GM21367 (cell line): ENCODE results near the gene SLC2A2.
A peak's percentile ranks its signal among the peaks of the same experiment; 100 is the strongest.
"Not testable (repeated sequence)": the region's sequence is repeated elsewhere in the genome, so short reads cannot be mapped to it uniquely, and the experiment has no call there.

ENCODE experiments used
- ATAC-seq: cut with Tn5 transposase; IDR thresholded peaks from one replicate; pipeline ENCODE4 v1.9.1; 2021; ENCODE audit not compliant: unreplicated experiment

The SLC2A2 gene

DNA sequence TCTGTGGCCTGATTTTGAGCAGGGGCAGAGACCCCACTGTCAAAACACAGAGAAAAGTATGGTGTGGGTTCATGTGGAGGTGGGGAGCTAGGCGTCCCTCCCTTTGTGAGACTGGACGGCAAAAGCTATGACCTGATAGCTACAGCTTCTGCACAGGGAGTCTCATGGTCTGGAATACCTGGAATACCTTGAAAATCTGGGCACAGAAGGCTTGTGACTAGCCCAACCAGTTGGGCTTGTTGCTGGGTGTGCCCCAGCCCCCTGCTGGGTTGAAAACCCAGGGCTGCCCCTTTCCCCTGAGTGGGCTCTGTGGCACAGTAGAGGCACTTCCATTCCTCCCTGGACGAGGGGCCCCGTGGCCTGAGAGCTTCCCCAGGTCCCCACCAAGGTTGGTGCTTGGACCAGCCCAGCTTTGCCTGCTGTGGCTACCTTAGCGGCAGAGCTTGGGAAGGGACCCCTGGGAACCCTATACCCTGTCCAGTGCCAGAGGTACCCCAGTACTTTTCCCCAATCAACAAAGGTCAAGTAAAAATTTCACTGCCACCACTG lies 37.3 kb downstream of the SLC2A2 start:
- ATAC-seq: no peak

DNA sequence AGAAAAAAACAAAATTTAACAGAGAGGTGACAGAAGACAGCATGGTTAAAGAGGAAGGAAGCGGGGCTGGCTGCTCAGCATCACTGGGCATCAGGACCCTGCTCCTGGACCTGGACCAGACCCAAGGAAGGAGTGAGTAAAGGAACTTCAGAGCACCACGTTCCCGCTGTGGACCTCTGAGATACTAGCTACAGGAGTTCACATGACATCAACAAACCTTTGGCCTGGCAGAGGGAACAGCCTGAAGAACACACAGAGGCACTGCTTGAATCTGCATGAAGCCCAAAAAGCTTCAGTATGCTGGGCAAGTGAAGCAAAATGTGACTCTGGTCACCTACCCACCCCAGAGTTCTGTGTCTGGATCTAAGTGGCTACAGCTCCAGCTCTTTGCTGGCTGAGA lies 38.1 kb downstream of the SLC2A2 start:
- ATAC-seq: no peak

DNA sequence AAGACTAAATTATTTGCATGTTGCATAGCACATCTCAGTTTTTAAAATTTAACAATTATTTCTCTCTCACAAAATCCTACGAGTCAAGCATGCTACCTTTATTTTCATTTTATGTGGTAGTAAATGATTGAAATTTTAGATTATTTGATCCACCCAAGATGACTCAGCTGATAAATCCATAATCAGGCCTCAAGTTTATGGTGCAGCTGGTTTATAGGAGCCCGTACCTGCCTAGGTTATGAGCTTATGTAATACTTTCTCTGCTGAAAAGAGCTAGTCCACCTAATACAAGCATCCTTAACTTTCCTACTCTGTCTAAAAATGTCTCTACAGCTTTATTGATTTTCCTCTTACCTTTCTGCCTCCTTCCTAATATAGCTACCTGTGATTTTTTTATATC lies 41.2 kb downstream of the SLC2A2 start:
- no peak for ATAC-seq

DNA sequence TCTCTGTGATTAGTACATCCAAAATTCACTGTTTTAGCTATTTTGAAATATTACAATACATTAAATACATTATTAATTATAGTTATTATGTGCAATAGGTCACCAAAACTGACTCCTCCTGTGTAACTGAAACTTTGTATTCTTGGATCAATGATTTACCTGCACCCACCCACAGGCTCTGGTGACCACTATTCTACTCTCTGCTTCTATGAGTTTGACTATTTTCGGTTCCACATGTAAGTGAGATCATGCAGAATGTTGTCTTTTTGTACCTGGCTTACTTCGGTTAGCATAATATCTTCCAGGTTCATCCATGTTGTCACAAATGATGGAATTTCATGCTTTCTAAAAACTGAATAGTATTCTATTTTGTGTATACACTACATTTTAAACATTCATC lies 43.8 kb downstream of the SLC2A2 start:
- peak; percentile 91 for ATAC-seq

DNA sequence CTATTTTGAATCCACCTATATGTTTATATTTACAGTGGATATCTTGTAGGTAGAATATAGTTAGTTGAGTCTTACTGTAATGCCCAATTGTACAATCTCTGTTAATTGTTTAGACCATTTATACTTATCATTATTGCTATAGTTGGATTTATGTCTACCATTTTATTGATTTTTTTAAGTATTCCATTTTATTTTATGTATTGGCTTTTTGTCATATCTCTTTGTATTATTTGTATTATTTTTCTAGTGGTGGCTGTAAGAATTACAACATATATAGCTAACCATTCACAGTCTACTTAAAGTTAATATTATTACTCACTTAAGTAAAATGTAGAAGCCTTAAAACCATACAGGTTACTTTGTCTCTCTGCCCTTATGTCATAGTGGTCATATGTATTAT lies 46.1 kb downstream of the SLC2A2 start:
- no peak for ATAC-seq

DNA sequence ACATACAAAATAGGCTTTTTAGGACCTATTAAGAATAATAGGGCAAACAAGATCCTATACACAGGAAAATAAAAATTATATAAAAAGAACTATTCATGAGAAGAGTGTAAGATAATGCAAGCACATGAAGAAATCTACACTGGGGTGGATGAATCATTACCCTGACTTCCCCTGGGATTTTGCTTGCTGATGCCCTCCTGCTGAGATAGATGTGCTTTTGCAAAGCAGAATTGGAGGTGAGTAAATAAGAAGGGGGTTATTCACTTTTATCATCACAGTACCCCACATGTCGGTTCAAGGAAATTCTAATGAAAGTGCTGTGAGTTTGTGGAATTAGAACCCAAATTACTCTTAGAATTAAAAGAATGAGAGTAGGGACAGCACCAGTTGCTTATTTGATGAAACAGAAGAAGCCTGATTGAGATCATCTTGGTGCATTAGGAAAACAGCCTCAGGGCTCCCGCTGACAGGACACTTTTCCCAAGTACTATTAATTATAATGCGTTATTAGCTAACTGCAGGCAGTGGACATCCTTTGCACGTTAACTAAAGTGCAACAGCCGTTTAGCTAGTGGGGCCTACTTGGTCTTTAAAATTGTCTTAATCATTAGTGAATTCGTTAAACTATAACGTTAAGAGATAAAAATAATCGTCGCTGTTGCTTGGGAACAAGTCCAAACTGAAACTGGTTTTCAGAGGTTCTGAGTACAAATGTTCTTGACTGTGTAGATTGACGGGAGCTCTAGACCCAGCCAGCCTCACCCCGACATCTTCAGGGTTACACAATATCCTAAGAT lies 48.4 kb downstream of the SLC2A2 start:
- ATAC-seq: no peak

DNA sequence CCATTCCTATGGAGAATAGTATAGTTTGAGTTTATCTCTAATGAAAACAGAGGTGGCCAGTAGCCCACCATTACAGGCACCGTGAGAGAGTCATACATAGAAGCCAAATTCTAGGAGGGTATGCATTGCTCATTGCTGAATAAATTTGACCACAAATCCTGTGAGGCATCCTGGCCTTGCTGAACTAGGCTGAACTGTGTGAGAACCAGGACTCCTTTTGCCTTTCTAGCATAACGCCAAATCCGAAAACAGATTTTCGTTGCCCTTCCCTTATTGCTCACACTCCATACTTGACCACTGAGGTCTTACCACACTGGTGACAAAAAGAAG lies 50.4 kb downstream of the SLC2A2 start:
- no peak for ATAC-seq

DNA sequence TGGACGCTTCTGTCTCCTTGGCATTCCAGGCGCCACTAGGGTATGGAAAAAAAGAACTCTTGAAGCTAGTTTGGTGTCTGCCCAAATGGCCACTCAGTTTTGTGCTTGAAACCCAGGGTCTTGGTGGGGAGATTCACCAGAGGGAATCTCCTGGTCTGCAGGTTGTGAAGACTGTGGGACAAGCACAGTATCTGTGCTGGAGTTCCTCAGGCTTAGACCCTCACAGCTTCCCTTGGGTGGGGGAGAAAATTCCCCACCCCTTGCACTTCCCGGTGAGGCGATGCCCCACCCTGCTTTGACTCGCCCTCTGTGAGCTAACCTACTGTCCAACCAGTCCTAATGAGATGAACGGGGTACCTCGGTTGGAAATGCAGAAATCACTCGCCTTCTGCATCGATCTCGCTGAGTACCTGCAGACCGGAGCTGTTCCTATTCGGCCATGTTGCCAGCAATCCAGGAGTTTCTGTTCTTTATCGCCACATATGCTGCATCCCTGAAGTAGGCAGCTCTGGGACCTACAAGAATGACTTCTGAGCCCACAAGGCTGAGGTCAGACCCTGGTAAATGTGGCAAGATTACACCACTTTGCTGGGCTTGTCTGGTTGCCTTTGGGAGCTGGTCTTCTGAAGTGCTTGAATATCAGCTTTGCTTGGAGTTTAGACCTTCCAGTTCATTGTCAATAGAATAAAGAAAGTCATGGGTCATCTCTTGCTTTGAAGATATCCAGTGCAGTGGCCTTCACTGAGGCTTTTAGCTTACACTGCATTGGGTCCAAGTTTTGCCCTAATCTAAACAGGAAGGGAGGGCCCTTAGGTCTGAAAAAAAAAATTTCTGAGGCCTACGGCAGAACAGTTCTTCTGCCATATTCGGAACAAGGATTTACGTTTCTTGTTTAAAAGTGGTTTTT lies 51.0 kb downstream of the SLC2A2 start:
- no peak for ATAC-seq

DNA sequence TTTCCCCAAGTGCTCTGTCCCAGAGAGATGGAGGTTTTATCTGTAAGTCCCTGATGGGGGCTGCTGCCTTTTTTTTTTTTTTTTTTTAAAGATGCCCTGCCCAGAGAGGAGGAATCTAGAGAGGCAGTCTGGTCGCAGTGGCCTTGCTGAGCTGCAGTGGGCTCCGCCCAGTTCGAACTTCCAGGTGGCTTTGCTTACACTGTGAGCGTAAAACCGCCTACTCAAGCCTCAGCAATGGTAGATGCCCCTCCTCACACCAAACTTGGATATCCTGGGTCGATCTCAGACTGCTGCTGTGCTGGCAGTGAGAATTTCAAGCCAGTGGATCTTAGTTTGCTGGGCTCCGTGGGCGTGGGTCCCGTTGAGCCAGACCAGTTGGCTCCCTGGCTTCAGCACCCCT lies 51.6 kb downstream of the SLC2A2 start:
- no peak for ATAC-seq

DNA sequence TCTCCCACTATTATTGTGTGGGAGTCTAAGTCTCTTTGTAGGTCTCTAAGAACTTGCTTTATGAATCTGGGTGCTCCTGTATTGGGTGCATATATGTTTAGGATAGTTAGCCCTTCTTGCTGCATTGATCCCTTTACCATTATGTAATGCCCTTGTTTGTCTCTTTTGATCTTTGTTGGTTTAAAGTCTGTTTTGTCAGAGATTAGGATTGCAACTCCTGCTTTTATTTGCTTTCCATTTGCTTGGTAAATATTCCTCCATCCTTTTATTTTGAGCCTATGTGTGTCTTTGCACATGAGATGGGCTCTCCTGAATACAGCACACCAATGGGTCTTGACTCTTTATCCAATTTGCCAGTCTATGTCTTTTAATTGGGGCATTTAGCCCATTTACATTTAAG lies 53.6 kb downstream of the SLC2A2 start:
- ATAC-seq: not testable (repeated sequence)

DNA sequence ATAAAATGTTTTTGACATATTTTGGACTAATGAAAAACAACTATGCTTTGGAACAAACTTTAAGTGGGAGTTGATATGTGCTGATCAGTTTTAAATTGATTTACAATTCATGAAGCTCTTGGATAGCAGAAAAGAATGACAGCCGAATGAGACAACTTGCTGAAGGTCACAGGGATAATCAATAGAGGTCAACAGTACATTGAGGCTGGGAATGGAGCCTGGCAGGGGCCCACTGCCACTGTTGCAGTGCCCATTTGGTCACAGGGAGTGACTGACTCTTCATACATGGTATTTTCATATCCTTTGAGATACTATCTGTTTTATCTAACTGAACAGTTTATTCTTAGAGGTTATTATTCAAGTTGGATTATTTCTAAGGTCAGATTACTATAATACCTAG lies 59.4 kb downstream of the SLC2A2 start:
- ATAC-seq: no peak

DNA sequence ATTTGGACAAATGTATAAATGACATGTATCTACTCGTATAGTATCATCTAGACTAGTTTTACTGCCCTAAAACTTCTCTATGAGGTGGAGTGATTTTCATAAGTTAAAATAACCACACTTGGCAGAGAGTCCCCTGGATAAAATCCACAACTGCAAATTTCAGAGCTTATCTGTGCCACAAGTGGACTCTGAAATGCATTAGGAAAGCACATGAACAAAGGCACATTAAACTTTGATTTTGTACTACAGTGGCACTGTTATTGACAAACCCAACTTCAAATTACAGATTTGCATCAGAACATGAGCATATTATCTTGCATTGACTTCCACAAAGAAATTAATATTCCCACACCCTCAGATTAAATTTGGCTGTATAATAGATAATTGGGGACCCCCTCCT lies 60.0 kb downstream of the SLC2A2 start:
- ATAC-seq: no peak

DNA sequence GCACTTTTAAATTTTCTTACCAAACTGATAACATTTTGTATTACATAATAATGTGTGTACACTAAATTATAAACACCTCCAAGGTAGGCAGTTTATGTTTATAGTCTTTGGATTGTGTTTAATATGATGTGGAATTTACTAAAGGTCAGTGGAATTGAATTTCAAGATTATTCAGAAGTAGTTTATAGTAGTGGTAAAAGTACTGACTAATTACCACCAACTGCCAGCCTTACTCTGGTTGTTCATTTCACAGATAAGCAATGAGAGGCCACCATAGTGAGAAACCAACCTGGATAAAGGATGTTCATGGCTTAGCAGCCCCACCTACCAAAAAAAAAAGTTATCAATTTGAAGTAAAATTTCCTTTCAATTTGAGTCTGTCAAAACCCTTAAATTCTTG lies 64.1 kb downstream of the SLC2A2 start:
- no peak for ATAC-seq

DNA sequence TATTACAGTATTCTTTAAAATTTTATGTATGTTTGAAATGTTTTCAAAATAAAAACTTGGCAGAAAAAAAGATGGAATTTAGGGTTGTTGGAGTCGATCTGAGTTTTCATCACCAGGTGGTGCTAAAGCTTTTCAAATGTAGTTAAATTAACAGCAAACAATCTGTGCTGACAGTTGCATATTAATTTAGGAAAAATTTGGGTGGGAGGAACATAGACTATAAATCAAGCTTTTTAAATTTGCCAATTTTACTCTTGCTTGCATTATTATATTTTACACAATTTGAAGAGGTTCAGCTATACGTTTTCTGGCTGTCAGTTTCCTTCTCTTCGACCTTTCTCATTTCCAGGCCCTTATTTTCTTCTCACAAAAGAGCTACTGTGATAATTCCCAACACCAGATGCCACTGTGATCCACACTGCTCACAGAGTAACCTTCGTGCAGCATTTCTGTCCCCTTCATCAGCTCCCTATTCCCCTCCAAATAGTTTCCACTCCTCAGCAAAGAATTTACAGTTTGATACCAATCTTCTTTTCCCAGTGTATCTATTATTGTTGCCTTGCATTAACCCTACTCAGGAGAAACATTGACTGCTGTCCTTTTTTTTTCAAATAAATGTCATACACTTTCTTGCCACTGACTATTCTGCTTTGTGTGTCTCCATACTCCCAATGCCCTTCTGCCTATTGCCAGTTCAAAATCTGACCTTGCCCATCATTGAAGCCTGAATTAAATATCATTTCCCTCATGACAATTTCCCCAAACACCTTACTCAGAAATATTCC lies 64.7 kb downstream of the SLC2A2 start:
- no peak for ATAC-seq

DNA sequence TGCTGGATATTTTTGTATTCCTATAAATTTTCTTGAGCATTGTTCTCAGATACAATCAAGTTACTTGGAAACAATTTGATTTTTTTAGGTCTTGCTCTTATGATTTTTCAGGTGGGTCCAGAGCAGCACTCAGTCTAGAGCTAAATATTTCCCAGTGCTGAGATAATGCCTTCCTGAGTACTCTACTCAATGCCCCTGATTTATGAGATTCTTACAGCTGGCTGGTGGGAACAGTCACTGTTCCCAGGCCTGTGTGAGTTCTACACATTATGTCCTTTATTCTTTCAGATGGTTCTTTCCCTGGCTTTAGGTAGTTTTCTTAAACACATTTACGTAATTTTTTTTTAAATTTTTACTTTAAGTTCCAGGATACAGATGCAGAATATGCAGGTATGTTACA lies 67.1 kb downstream of the SLC2A2 start:
- no peak for ATAC-seq

DNA sequence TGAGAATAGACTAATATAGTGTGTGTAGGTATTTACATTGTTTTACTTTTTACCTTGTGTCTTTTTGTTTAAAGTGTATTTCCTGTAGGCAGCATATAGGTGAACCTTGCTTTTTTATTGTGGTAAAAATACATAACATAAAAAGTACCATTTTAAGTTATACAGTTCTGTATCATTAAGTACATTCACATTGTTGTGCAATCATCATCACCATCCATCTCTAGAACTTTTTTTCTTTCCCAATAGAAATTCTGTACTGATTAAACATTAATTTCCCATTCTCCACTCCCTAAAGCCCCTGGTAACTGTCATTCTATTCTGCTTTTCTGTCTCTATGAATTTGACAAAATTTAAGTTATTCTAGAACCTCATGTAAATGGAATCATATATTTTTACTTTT lies 69.9 kb downstream of the SLC2A2 start:
- no peak for ATAC-seq

DNA sequence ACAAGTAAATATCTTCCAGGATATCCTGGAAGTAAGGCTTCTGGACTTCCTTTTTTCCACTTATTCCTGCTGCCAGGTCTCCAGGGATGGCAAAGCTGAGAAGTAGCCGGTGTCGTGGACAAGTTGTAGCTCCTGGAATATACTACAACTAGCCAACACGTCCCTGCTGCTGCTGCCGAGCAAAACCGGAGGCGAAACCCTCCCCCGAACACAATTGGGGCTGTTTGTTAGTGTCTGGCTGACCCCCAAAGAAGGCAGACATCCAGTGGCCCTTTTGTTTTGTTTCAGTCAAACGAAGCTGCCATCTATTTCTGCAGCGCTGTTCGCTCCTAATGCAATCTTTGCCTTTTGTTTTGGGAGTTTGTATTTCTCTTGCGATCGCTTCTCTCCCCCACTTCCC lies 72.8 kb downstream of the SLC2A2 start:
- ATAC-seq: no peak

DNA sequence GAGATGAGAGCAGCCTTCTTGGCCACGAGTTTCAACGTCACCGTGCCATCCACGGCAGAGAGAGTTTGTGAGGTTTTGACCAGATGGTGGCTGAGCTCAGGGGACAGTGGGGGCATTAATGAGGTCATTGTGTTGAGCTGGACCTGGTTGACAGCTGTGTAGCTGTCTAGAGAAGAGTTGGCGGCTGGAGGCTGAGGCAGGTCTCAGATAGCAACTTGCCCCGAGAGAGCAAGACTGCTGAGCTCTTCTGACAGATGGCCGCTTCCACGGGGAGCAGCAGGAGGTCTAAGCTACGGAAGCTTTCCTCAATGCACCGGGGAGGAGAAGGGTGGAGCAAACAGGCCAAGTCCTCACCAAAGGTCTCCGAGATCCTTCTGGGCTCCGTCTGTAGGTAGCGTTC lies 73.3 kb downstream of the SLC2A2 start:
- no peak for ATAC-seq

DNA sequence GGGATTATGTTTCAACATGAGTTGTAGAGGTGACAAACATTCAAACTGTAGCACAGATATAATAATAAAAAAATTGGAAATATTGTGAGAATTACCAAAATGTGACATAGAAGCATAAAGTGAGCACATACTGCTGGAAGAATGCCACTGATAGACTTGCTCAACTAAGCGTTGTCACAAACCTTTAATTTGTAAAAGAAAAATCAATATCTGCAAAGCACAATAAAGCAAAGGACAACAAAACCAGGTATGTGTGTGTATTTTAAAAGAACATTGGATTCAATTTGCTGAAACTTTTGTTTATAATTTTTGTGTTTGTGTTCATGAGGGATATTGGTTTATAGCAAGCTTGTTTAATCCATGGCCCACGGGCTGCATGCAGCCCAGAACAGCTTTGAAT lies 77.3 kb downstream of the SLC2A2 start:
- no peak for ATAC-seq

DNA sequence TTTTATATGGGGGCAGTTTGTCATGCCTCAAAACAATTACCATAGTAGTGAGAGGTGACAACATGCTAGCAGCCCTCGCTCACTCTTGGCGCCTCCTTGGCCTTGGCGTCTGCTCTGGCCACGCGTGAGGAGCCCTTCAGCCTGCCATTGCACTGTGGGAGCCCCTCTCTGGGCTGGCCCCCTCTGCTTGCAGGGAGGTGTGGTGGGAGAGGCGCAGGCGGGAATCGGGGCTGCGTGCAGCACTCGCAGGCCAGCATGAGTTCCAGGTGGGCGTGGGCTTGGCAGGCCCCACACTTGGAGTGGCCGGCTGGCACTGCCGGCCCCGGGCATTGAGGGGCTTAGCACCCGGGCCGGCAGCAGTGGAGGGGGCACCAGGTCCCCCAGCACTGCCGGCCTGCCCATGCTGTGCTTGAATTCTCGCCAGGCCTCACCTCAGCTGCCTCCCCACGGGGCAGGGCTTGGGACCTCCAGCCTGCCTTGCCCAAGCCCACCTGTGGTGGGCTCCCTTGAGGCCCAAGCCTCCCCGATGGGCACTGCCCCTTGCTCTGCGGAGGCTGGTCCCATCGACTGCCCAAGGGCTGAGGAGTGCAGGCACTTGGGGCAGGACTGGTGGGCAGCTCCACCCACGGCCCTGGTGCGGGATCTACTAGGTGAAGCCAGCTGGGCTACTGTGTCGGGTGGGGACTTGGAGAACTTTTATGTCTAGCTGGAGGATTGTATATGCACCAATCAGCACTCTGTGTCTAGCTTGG lies 79.3 kb downstream of the SLC2A2 start:
- ATAC-seq: no peak
